ENCODE data around the gene PUS10. TPM values are rescaled to one million over a fixed set of nuclear protein-coding genes. Genes with fewer than 3 reads are reported as not detected.
A peak's percentile ranks its signal among the peaks of the same experiment; 100 is the strongest.

PUS10 gene
- polyA plus RNA-seq, 1 donor (not counting 4 experiments of a cell fraction or from before 2014, with no cell fraction given): 4.8 TPM

DNA sequence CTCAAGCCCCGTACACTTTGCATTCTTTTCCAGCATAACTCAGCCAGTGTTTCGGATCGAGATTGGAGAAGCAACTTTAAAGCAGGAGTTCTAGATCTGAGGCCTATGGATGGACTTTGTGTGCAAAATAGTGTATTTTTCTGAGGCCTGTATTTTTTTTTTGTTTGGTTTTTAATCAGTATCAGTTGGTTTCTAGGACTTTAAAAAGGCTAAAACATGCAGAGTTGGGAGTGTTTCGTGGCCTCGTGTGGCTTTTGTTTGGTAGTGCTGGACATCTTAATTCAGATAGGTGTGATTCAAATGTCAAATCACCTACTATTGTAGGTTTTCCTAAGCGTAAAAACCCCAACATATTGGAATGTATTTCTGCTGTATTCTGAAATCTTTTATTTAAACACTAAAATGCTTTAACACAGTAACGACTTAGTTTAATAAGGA lies 282 bp upstream of the PUS10 start:
- Histone ChIP-seq H3K9me1 (ENCODE audit: control insufficient read depth, extremely low read depth, insufficient read depth, low read length) (no peaks in the 10 kb centered on the region), H3K4me1 (ENCODE audit: control insufficient read depth, extremely low read depth, insufficient read depth, low read length) (peaks cover 22% of the 10 kb centered on the region), H3K27ac (ENCODE audit: control insufficient read depth, insufficient read depth, low read length) (peak overlapping the region; percentile 99), H3K4me3 (ENCODE audit: control insufficient read depth in 2 of 3, extremely low read depth in 1 of 3, insufficient read depth in 2 of 3, low read depth in 1 of 3, low read length in 3 of 3) (peak overlapping the region; percentile 81 to 100 (median 97)), H3K4me2 (ENCODE audit: control insufficient read depth, extremely low read depth, insufficient read depth, low read depth, low read length) (peak overlapping the region; percentile 87), H3K9ac (ENCODE audit: control insufficient read depth, extremely low read depth, insufficient read depth, low read length) (peak overlapping the region; percentile 100), H4K20me1 (ENCODE audit: control insufficient read depth, extremely low read depth, insufficient read depth, low read length) (no peaks in the 10 kb centered on the region), H3K36me3 (ENCODE audit: control insufficient read depth in 2 of 2, extremely low read depth in 1 of 2, insufficient read depth in 2 of 2, low read length in 2 of 2) (peaks cover 4 to 5% of the 10 kb centered on the region in 2 experiments), H3K27me3 (ENCODE audit: control insufficient read depth, extremely low read depth, insufficient read depth, low read length) (no peaks in the 10 kb centered on the region), H2AFZ (ENCODE audit: control insufficient read depth, low read length) (peak overlapping the region; percentile 74), H3K79me2 (ENCODE audit: control insufficient read depth, insufficient read depth, low read length) (peaks cover 57% of the 10 kb centered on the region), H3K9me3 (ENCODE audit: control insufficient read depth, low read depth, low read length) (no peaks in the 10 kb centered on the region)
- DNase-seq (ENCODE audit: low read depth, low spot score): no peak
- TF ChIP-seq, protein P1, sequence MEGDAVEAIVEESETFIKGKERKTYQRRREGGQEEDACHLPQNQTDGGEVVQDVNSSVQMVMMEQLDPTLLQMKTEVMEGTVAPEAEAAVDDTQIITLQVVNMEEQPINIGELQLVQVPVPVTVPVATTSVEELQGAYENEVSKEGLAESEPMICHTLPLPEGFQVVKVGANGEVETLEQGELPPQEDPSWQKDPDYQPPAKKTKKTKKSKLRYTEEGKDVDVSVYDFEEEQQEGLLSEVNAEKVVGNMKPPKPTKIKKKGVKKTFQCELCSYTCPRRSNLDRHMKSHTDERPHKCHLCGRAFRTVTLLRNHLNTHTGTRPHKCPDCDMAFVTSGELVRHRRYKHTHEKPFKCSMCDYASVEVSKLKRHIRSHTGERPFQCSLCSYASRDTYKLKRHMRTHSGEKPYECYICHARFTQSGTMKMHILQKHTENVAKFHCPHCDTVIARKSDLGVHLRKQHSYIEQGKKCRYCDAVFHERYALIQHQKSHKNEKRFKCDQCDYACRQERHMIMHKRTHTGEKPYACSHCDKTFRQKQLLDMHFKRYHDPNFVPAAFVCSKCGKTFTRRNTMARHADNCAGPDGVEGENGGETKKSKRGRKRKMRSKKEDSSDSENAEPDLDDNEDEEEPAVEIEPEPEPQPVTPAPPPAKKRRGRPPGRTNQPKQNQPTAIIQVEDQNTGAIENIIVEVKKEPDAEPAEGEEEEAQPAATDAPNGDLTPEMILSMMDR (optimal IDR thresholded peaks at IDR 0.05 in 1 of 3, IDR thresholded peaks at IDR 0.05 in 1 of 3, conservative IDR thresholded peaks at IDR 0.05 in 1 of 3; ENCODE audit: extremely low read depth in 1 of 3, insufficient read depth in 2 of 3, low read length in 3 of 3): no peak
- no peak for TF ChIP-seq EZH2 (IDR thresholded peaks at IDR 0.05; ENCODE audit: low read length)
- FAIRE-seq: no peak
- dilution Hi-C loops (cut with MboI; ENCODE audit: extremely low pct_ligation_motif_present, low sequenced_read_pairs): no loop called here

DNA sequence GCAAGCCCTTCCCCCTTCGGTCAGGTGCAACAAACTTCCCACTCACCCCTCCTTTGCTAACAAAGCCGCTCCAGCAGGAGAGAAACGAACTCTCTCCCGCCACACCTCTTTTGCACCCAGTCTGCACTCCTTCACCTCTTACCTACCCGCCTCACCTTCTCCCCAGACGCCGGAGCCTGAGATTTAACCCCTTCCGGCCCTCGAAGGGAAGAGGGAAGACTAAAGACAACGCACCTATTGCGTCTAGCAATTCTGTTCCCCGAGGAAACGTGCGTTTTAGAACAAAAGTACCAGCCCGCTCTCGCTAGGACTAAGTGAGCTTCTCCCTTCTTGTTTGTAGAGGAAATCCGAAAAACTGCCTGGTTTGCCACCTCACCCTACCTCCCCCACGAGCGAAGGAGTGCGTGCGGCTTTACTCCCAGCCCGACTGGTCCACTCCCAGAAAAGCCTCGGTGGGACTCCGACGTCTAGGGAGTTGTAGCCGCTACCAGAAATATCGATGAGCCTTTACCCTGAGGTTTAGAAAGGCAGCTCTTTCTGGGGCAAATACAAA lies 976 bp downstream of the PUS10 start:
- peak overlapping the region; percentile 99 for H3K27ac ChIP-seq (ENCODE audit: control insufficient read depth, insufficient read depth, low read length)
- FAIRE-seq (peak; percentile 73), DNase-seq (ENCODE audit: low read depth, low spot score) (peak; percentile 54)
- peak overlapping the region; percentile 97 for H2AFZ ChIP-seq (ENCODE audit: control insufficient read depth, low read length)
- peak overlapping the region; percentile 100 for H3K9ac ChIP-seq (ENCODE audit: control insufficient read depth, extremely low read depth, insufficient read depth, low read length)
- no peaks in the 10 kb centered on the region for H3K9me3 ChIP-seq (ENCODE audit: control insufficient read depth, low read depth, low read length)
- H3K79me2 ChIP-seq (ENCODE audit: control insufficient read depth, insufficient read depth, low read length): peaks cover 46% of the 10 kb centered on the region
- dilution Hi-C loops (cut with MboI; ENCODE audit: extremely low pct_ligation_motif_present, low sequenced_read_pairs): no loop called here
- H3K9me1 ChIP-seq (ENCODE audit: control insufficient read depth, extremely low read depth, insufficient read depth, low read length): no peaks in the 10 kb centered on the region
- peak overlapping the region; percentile 81 to 100 (median 97) for H3K4me3 ChIP-seq (ENCODE audit: control insufficient read depth in 2 of 3, extremely low read depth in 1 of 3, insufficient read depth in 2 of 3, low read depth in 1 of 3, low read length in 3 of 3)
- H3K27me3 ChIP-seq (ENCODE audit: control insufficient read depth, extremely low read depth, insufficient read depth, low read length): no peaks in the 10 kb centered on the region
- no peaks in the 10 kb centered on the region for H4K20me1 ChIP-seq (ENCODE audit: control insufficient read depth, extremely low read depth, insufficient read depth, low read length)
- TF ChIP-seq, protein P1 (optimal IDR thresholded peaks at IDR 0.05 in 1 of 3, IDR thresholded peaks at IDR 0.05 in 1 of 3, conservative IDR thresholded peaks at IDR 0.05 in 1 of 3; ENCODE audit: extremely low read depth in 1 of 3, insufficient read depth in 2 of 3, low read length in 3 of 3): no peak
- TF ChIP-seq EZH2 (IDR thresholded peaks at IDR 0.05; ENCODE audit: low read length): no peak
- H3K36me3 ChIP-seq (ENCODE audit: control insufficient read depth in 2 of 2, extremely low read depth in 1 of 2, insufficient read depth in 2 of 2, low read length in 2 of 2): peaks cover 4 to 5% of the 10 kb centered on the region in 2 experiments
- H3K4me2 ChIP-seq (ENCODE audit: control insufficient read depth, extremely low read depth, insufficient read depth, low read depth, low read length): peak overlapping the region; percentile 86
- H3K4me1 ChIP-seq (ENCODE audit: control insufficient read depth, extremely low read depth, insufficient read depth, low read length): peaks cover 25% of the 10 kb centered on the region

Data from keratinocyte (primary cell).